Liver (tissue), 9 donors: ENCODE data around the gene VIPR2. TPM values are rescaled to one million over a fixed set of nuclear protein-coding genes. Genes with fewer than 3 reads are reported as not detected.

Experiments
- DNase-seq: peaks from one replicate; pipeline ENCODE4 v3.0.0-alpha.2; 2017; ENCODE audit warnings: low spot score
- H3K27ac ChIP-seq, 2 donors: one replicate each; pipeline ENCODE4 v1.7.0; 2013; ENCODE audit warnings: inconsistent platforms in 2 of 2, low read length in 2 of 2, control low read depth in 1 of 2, low read depth in 1 of 2, mild to moderate bottlenecking in 1 of 2
- H3K27me3 ChIP-seq, 4 donors: one replicate each; pipeline versions ENCODE4 v1.6.1 to v1.7.0; 2013; ENCODE audit warnings: low read length in 3 of 4, inconsistent platforms in 1 of 4, mild to moderate bottlenecking in 1 of 4, moderate library complexity in 1 of 4; ENCODE audit not compliant: control insufficient read depth in 4 of 4, insufficient read depth in 4 of 4
- H3K36me3 ChIP-seq, 4 donors: one replicate each; pipeline versions ENCODE4 v1.6.1 to v1.7.0; 2013; ENCODE audit warnings: low read length in 3 of 4, mild to moderate bottlenecking in 3 of 4, low read depth in 1 of 4, moderate library complexity in 1 of 4; ENCODE audit not compliant: control insufficient read depth in 4 of 4, insufficient read depth in 3 of 4
- H3K4me1 ChIP-seq, 4 donors: one replicate each; pipeline versions ENCODE4 v1.6.1 to v1.7.0; 2013; ENCODE audit warnings: low read length in 3 of 4, mild to moderate bottlenecking in 3 of 4, moderate library complexity in 1 of 4; ENCODE audit not compliant: control insufficient read depth in 4 of 4, insufficient read depth in 4 of 4
- H3K4me3 ChIP-seq, 3 donors: one replicate each; pipeline versions ENCODE4 v1.6.1 to v1.7.0; 2013; ENCODE audit warnings: low read length in 3 of 3, control low read depth in 1 of 3, low read depth in 1 of 3, mild to moderate bottlenecking in 1 of 3
- H3K9ac ChIP-seq, 2 donors: one replicate each; pipeline ENCODE4 v1.7.0; 2013; ENCODE audit warnings: low read length in 2 of 2, mild to moderate bottlenecking in 2 of 2, moderate library complexity in 2 of 2, control low read depth in 1 of 2, low read depth in 1 of 2
- H3K9me3 ChIP-seq, 4 donors: one replicate each; pipeline versions ENCODE4 v1.6.1 to v1.7.0; 2013; ENCODE audit warnings: low read length in 3 of 4; ENCODE audit not compliant: control insufficient read depth in 4 of 4
- ATF3 ChIP-seq: IDR thresholded peaks from 2 replicates; pipeline ENCODE4 v1.6.1; 2016; ENCODE audit warnings: antibody characterized with exemption
- EGR1 ChIP-seq, 2 donors: IDR thresholded peaks; 2 replicates each; pipeline ENCODE4 v1.6.1; 2016 to 2018; ENCODE audit warnings: antibody characterized with exemption in 2 of 2, low read depth in 2 of 2
- FOXA2 ChIP-seq: IDR thresholded peaks from 2 replicates; pipeline ENCODE4 v1.6.1; 2016; ENCODE audit warnings: antibody characterized with exemption
- GABPA ChIP-seq, 2 donors: IDR thresholded peaks in 1 of 2; conservative IDR thresholded peaks in 1 of 2; 2 replicates each; pipeline ENCODE4 v1.6.1; 2016; ENCODE audit warnings: antibody characterized with exemption in 2 of 2, mild to moderate bottlenecking in 1 of 2, moderate library complexity in 1 of 2
- HNF4A ChIP-seq, 2 donors: conservative IDR thresholded peaks; 2 replicates each; pipeline ENCODE4 v1.6.1; 2016; ENCODE audit warnings: antibody characterized with exemption in 2 of 2, mild to moderate bottlenecking in 2 of 2
- HNF4G ChIP-seq: IDR thresholded peaks from 2 replicates; pipeline ENCODE4 v1.6.1; 2016; ENCODE audit warnings: antibody characterized with exemption
- JUND ChIP-seq, 2 donors: IDR thresholded peaks; 2 replicates each; pipeline ENCODE4 v1.6.1; 2016; ENCODE audit warnings: antibody characterized with exemption in 2 of 2
- NR2F2 ChIP-seq: IDR thresholded peaks from 2 replicates; pipeline ENCODE4 v1.6.1; 2016; ENCODE audit warnings: antibody characterized with exemption
- RAD21 ChIP-seq, 2 donors: IDR thresholded peaks; 2 replicates each; pipeline ENCODE4 v1.6.1; 2016; ENCODE audit warnings: antibody characterized with exemption in 2 of 2, mild to moderate bottlenecking in 2 of 2
- REST ChIP-seq: IDR thresholded peaks from 2 replicates; pipeline ENCODE4 v1.6.1; 2016; ENCODE audit warnings: antibody characterized with exemption, mild to moderate bottlenecking
- SP1 ChIP-seq: IDR thresholded peaks from 2 replicates; pipeline ENCODE4 v1.6.1; 2018; ENCODE audit warnings: antibody characterized with exemption, mild to moderate bottlenecking
- TAF1 ChIP-seq: conservative IDR thresholded peaks from 2 replicates; pipeline ENCODE4 v1.6.1; 2016; ENCODE audit warnings: antibody characterized with exemption, mild to moderate bottlenecking
- YY1 ChIP-seq: IDR thresholded peaks from 2 replicates; pipeline ENCODE4 v1.6.1; 2016; ENCODE audit warnings: antibody characterized with exemption, mild to moderate bottlenecking
- ZBTB33 ChIP-seq: IDR thresholded peaks from 2 replicates; pipeline ENCODE4 v1.6.1; 2016; ENCODE audit warnings: antibody characterized with exemption
- WGBS: extraction: QIAGEN DNeasy Blood & Tissue Kit; methylation state at CpG from one replicate; pipeline ENCODE4 v1.1.7; 2013; 5-methylcytosine and 5-hydroxymethylcytosine counted together
- polyA plus RNA-seq, 2 donors: library from polyadenylated mRNA; stranded (reverse) in 1 of 2; unstranded in 1 of 2; fragments of 200-250 nt in 1 of 2; fragments of >200 nt in 1 of 2; fragmentation: Nextera tagmentation in 1 of 2; extraction: Ambion mirVana in 1 of 2; gene quantifications; one replicate each; pipeline versions ENCODE4 v1.2.1 to v1.2.3, GENCODE V29; 2013 to 2015
- total RNA-seq, 2 donors: library from RNA; depleted of rRNA; stranded (reverse); fragments of >200 nt; gene quantifications; one replicate each; pipeline ENCODE4 v1.2.3, GENCODE V29; 2014
- TF ChIP-seq, protein P1 (sequence below): IDR thresholded peaks from 2 replicates; pipeline ENCODE4 v1.6.1; 2016; ENCODE audit warnings: antibody characterized with exemption
- donor health status: healthy.
- donor health status: healthy.
- donor health status: healthy.
- donor health status: healthy.
- donor health status: healthy.

Gene VIPR2
- total and polyA plus RNA-seq, 4 donors, result 0.05 to 0.17 (median 0.10) TPM; not detected in 1

DNA sequence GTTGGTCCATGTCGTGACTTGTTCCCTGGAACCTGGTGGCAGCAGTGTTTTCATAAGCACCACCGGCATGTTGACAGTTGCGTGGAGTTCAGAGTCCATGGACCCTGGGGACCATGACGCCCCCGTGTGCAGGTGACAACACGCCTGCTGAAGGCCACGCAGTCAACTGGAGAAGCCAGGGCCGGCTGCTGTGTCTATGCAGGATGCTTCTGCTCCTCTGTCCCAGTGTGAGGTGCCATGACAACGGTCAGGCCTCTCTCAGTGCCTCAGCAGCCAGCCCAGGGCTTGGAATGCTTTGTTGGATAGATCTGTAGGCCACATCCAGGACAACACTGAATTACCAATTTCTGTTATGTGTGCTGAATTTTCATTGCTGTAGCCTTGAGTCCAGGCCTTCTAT lies 10.7 kb upstream of the VIPR2 start:
- 51% methylated on average over 9 of the region's 9 CpGs for WGBS
- H3K4me3 ChIP-seq, result no peak overlapping the region
- H3K9ac ChIP-seq, result no peak overlapping the region
- H3K9me3 ChIP-seq, result no peaks in the 10 kb centered on the region
- no peaks in the 10 kb centered on the region for H3K4me1 ChIP-seq
- H3K27me3 ChIP-seq, result no peaks in the 10 kb centered on the region
- TF ChIP-seq, protein P1, sequence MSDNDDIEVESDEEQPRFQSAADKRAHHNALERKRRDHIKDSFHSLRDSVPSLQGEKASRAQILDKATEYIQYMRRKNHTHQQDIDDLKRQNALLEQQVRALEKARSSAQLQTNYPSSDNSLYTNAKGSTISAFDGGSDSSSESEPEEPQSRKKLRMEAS, result no peak
- TF ChIP-seq GABPA (IDR thresholded peaks at IDR 0.05 in 1 of 2, conservative IDR thresholded peaks at IDR 0.05 in 1 of 2) (no peak), EGR1 (IDR thresholded peaks at IDR 0.05; ENCODE audit: low read depth in 2 of 2) (no peak), HNF4G (no peak), NR2F2 (no peak)
- H3K36me3 ChIP-seq, result no peaks in the 10 kb centered on the region
- no peak for DNase-seq
- H3K27ac ChIP-seq, result no peak overlapping the region

GRCh38 chr7:159154243-159154642 lies 9.6 kb upstream of the VIPR2 start:
- Histone ChIP-seq H3K27ac (no peak overlapping the region), H3K36me3 (no peaks in the 10 kb centered on the region), H3K9ac (no peak overlapping the region), H3K9me3 (no peaks in the 10 kb centered on the region), H3K27me3 (no peaks in the 10 kb centered on the region), H3K4me1 (no peaks in the 10 kb centered on the region), H3K4me3 (no peak overlapping the region)
- WGBS, result 82% methylated on average over 17 of the region's 17 CpGs
- DNase-seq, result no peak
- no peak for TF ChIP-seq HNF4G
- TF ChIP-seq RAD21 (IDR thresholded peaks at IDR 0.05), result no peak
- TF ChIP-seq ZBTB33, result no peak
- no peak for TF ChIP-seq JUND (IDR thresholded peaks at IDR 0.05)
- TF ChIP-seq YY1, result no peak
- TF ChIP-seq SP1, result no peak
- no peak for TF ChIP-seq ATF3
- no peak for TF ChIP-seq FOXA2
- TF ChIP-seq HNF4A (conservative IDR thresholded peaks at IDR 0.05), result no peak
- no peak for TF ChIP-seq REST
- TF ChIP-seq GABPA (IDR thresholded peaks at IDR 0.05 in 1 of 2, conservative IDR thresholded peaks at IDR 0.05 in 1 of 2), result no peak
- TF ChIP-seq TAF1, result no peak
- no peak for TF ChIP-seq EGR1 (IDR thresholded peaks at IDR 0.05; ENCODE audit: low read depth in 2 of 2)
